GM19463 (cell line): ENCODE results near the gene CTDP1.
"Not testable (repeated sequence)": the region's sequence is repeated elsewhere in the genome, so short reads cannot be mapped to it uniquely, and the experiment has no call there.

ENCODE experiments used
- ATAC-seq: cut with Tn5 transposase; IDR thresholded peaks from one replicate; pipeline ENCODE4 v1.9.1; 2021; ENCODE audit warnings: mild to moderate bottlenecking, moderate library complexity; ENCODE audit not compliant: unreplicated experiment

Gene CTDP1

GRCh38 chr18:79719478-79720358, 40.1 kb downstream of the CTDP1 start:
- ATAC-seq: not testable (repeated sequence)

DNA sequence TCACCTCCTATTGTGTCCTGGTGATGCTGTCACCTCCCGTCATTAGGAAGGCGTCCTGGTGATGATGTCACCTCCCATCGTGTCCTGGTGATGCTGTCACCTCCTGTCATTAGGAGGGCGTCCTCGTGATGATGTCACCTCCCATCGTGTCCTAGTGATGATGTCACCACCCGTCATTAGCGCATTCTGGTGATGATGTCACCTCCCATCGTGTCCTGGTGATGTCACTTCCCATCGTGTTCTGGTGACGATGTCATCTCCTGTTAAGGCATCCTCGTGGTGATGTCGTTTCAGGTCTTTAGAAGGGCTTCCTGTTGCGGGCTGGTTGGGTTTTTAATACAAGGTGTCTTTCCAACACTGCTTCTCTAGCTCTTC, 40.7 kb downstream of the CTDP1 start:
- no peak for ATAC-seq

- no peak for ATAC-seq
These were observed 43.4 kb downstream of the CTDP1 start for GRCh38 chr18:79723036-79723435.

DNA sequence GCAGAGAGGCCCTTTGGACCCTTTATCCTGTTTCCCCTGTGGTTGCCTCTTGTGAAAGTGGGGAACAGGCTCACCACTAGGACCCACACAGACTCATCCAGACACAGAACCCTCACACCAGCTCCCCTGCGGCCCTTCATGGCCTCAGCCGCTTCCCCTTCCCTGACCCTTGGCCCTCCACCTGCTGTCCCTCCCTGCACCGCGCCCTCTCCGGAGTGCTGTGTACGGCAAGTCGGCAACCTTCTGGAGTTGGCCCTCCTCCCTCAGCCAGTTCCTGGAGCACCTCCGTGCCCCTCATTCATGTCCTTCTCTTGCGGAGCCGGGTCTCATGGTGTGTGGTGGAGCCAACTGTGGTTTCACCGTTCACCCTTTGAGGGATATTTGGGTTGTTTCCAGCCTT, 44.0 kb downstream of the CTDP1 start:
- ATAC-seq: no peak

DNA sequence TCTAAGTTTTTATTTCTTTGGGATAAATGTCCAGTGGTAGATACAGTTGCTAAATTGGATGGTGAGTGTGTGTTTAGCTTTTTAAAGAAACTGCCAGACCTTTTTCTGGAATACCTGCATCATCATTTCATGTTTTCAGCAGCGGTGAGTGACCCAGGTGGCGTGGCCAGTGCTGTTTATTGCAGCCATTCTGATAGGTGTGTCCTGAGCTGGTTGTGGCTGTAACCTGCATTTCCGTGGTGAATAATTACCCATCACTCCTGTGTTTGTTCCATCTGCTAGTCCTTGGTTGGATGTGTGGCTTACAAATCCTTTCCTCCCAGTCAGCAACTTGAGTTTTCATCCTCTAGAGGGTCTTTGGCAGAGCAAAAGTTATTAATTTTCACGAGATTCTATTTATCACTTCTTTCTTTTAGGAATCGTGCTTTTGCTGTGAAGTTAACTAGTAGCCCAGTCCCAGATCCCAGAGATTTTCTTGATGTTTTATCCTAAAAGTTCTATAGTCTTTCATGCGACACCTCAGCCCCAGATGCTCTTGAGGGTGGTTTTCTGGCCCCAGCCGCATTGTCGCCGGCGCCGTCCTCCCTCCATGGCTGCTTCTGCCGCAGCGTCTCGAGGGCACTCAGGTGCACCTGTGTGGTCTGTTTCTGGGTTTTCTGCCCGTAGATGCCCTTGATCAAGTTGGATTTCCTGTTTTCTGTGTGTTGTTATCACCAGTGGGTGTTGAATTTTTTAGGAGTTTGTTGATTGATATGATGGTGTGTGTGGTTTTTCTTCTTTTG, 44.9 kb downstream of the CTDP1 start:
- no peak for ATAC-seq

DNA sequence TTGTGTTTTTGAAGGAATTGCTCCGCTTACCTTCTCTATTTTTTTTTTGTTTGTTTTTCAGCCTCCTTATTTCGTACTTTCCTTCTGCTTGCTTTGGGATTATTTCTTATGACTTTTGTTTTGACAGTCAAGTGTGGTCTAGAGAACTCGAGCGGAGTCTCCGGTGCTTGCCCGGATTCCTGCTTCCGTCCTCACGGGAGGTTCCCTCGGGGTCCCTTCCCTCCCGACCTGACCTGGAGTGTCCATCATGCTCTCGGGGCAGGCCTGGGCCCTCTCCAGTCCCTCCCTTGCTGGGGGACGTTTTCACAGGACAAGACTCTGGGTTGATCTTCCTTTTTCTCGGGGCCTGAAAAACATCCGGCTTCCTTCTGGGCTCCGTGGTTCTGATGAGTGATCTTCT, 45.9 kb downstream of the CTDP1 start:
- no peak for ATAC-seq

- ATAC-seq: no peak
These were observed 47.1 kb downstream of the CTDP1 start for GRCh38 chr18:79726721-79727120.

DNA sequence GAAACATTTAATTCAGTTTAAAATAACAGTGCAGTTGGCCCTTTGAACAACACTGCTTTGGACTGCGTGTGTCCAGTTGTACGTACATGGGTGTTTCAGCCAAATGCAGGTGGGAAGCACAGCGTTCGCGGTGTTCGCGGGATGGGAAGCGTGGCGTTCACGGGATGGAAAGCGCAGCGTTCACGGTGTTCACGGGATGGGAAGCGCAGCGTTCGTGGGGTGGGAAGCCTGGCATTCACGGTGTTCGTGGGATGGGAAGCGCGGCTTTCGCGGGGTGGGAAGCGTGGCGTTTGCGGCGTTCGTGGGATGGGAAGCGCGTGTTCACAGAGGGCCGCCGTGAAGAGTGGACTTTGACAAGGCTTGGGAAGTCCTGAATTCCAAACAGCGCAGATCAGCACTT, 47.6 kb downstream of the CTDP1 start:
- ATAC-seq: no peak

DNA sequence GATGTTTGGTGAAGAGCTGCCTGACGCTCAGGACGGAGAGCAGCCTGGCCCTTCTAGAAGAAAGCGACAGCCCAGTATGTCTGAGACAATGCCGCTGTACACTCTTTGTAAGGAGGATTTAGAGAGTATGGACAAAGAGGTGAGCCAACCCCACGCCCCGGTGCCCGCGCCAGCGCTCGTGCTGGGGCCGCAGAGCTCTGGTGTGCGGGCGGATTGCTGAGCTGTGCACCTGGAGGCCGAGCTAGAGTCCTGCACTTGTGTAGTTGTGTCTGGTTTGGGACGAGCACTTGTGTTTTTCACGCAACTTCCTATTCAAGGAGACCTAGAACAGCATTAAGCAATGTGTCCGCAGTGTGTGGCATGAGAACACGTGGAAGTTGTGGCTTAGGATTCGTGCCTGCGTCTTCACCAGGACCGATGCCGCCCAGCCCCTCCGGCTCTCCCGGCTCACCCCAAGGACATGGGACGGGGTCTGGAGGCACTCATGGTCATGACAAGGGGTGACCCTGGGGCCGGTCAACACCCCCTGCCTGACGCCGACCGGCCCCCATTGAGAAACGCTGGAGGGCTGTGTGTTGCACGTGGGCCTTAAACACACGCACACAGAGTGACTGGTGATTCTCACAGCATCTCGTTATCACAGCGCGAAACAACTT, 49.5 kb downstream of the CTDP1 start:
- ATAC-seq: no peak

DNA sequence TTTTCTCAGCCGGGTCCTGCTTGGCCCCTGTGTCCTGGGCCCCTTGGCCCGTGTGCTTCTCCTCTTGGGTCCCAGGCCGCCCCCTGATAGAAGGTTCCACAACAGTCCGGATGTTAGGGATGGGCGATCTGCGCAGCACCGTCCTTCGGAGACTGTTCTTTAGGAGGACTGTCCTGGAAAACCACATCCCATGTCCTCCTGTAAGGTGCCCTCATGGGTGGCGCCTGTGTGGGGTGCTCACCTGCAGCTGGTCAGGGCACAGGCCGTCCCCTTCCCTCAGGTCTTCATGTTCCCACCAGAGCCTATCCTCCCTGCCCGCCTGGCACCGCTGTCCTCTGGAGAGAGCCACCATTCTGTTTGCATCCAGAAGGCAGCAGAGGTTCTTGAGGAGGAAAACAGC, 50.0 kb downstream of the CTDP1 start:
- ATAC-seq: no peak

DNA sequence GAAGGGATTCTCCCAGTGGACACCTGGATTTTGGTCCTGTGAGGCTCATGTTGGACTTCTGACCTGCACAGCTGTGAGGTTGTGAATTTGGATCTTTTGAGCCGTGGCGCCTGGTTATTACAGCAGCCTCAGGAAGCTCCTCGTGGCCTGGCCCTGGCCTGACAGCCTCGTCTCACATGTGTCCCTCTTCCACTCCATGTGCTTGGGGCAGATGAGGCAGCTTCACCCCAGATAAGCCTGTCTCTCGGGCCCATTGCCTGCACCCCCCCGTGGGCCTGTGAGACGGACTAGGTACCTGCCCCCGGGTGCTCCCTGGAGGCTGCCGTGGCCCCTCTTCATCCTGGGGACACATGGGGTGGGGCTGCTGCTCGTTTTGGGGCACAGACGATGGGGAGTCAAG, 51.2 kb downstream of the CTDP1 start:
- no peak for ATAC-seq

DNA sequence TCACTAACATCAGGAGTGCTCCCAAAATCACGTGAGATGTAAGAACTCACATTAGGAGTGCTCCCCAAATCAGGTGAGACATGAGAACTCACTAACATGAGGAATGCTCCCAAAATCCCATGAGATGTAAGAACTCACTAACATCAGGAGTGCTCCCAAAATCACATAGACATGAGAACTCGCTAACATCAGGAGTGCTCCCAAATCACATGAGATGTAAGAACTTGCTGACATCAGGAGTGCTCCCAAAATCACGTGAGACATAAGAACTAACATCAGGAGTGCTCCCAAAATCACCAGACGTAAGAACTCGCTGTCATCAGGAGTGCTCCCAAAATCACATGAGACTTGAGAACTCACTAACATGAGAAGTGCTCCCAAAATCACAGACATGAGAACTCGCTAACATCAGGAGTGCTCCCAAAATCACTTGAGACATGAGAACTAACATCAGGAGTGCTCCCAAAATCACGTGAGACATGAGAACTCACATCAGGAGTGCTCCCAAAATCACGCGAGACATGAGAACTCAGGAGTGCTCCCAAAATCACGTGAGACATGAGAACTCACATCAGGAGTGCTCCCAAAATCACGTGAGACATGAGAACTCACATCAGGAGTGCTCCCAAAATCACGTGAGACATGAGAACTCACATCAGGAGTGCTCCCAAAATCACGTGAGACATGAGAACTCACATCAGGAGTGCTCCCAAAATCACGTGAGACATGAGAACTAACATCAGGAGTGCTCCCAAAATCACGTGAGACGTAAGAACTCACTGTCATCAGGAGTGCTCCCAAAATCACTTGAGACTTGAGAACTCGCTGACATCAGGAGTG, 52.5 kb downstream of the CTDP1 start:
- not testable (repeated sequence) for ATAC-seq

- ATAC-seq: no peak
These were observed 53.1 kb downstream of the CTDP1 start for GRCh38 chr18:79732721-79733025.

GRCh38 chr18:79733135-79733701, 53.6 kb downstream of the CTDP1 start:
- no peak for ATAC-seq

DNA sequence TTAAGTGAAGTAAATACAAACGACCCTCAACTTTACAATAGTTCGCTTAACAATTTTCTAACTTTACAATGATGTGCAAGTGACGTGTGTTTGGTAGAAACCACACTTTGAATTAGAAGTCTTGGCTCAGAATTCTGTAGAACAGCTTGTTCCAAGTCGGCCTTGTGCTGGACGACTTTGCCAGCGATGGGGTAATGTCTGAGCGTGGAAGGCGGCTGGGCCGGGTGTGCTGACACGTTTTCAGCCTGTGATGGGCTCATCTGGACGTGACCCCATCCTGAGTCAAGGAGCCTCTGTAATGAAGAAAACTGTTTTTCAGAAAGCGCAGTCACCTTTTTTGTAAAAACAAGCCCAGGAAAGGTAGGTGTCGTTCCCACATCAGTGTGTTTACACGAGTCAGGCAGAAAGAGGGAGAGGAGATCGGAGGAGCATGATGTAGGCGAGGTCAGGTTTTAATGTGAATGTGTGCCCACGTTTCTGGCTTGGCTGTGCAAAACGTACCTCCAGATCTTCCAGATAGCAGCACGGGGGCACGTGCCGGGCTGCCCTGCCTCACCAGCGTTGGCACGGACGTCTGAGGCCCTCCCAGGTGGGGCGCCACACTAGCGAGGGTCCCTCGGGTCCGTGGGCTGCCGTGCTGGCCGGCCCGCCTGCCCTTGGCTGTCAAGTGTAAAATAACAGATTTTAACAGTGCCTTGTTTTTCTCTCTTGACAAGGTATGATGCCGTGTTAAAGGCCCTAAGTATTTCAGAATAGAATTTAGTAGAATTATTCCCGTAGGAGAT, 54.6 kb downstream of the CTDP1 start:
- ATAC-seq: no peak

GRCh38 chr18:79735071-79735980, 55.7 kb downstream of the CTDP1 start:
- ATAC-seq: no peak

DNA sequence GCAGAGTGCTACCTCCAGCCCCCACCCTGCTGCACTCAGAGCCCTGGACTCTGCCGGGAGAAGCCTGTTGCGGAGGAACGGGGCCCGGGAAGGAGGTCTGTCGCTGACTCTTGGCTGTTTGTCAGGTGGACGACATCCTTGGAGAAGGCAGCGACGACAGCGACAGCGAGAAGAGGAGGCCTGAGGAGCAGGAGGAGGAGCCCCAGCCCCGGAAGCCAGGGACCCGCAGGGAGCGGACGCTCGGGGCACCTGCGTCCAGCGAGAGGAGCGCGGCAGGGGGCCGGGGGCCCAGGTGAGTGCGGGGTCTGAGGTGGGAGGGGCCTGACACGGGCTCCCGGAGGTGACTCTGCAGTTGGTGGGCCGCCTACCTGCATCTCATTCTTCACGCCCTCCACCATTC, 56.6 kb downstream of the CTDP1 start:
- no peak for ATAC-seq

GRCh38 chr18:79736846-79737245, 57.2 kb downstream of the CTDP1 start:
- ATAC-seq: no peak

DNA sequence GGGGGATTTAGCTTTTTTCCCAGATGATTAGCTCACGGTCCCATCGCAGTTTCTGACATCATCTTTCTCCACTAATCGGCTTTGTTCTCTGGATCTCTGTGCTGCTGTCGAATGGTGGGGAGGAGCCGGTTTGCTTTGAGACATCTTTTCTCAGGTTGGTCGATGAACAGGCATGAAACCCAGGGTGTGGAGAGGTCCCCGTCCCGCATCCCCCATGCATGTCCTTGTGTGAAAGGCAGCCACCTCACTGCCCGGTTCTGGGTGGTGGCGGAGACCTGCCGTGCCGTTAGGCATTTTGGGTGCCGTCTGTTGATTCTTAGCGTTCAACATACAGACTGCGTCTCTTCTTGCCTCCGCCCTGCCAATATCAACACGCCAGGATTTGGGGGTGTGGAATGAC, 57.8 kb downstream of the CTDP1 start:
- ATAC-seq: no peak
